HUES6 (cell line): ENCODE data around the gene SPEN.
"Not testable (repeated sequence)": the region's sequence is repeated elsewhere in the genome, so short reads cannot be mapped to it uniquely, and the experiment has no call there.

ENCODE experiments used
- H3K27ac ChIP-seq: 2 replicates; pipeline ENCODE4 v1.7.0; 2013; ENCODE audit warnings: low read depth, mild to moderate bottlenecking, low read length, inconsistent platforms
- H3K27me3 ChIP-seq: 2 replicates; pipeline ENCODE4 v1.6.1; 2013; ENCODE audit warnings: low read length; ENCODE audit not compliant: control insufficient read depth, insufficient read depth
- H3K36me3 ChIP-seq: 2 replicates; pipeline ENCODE4 v1.6.1; 2013; ENCODE audit warnings: low read length; ENCODE audit not compliant: control insufficient read depth, insufficient read depth
- H3K4me1 ChIP-seq: 2 replicates; pipeline ENCODE4 v1.6.1; 2013; ENCODE audit warnings: low read length; ENCODE audit not compliant: control insufficient read depth, insufficient read depth
- H3K4me3 ChIP-seq: 2 replicates; pipeline ENCODE4 v1.5.1; 2013; ENCODE audit warnings: low read depth, low read length
- H3K9ac ChIP-seq: one replicate; pipeline ENCODE4 v1.6.1; 2013; ENCODE audit warnings: mild to moderate bottlenecking, low read length
- H3K9me3 ChIP-seq: 2 replicates; pipeline ENCODE4 v1.6.1; 2013; ENCODE audit warnings: low read depth, low read length; ENCODE audit not compliant: control insufficient read depth, insufficient read depth

The SPEN gene

GRCh38 chr1:15966956-15967344 is 119.4 kb downstream of the SPEN start:
- peaks cover 25% of the 10 kb centered on the region for H3K36me3 ChIP-seq
- no peak overlapping the region for H3K4me3 ChIP-seq
- no peak overlapping the region for H3K27ac ChIP-seq
- H3K4me1 ChIP-seq, result peaks cover 6% of the 10 kb centered on the region; the same call in 1 of the 2 replicates
- peaks cover 15% of the 10 kb centered on the region for H3K9me3 ChIP-seq
- no peaks in the 10 kb centered on the region for H3K27me3 ChIP-seq
- no peak overlapping the region for H3K9ac ChIP-seq

GRCh38 chr1:15968172-15968571 is 120.7 kb downstream of the SPEN start:
- no peak overlapping the region for H3K9ac ChIP-seq
- H3K36me3 ChIP-seq, result peaks cover 32% of the 10 kb centered on the region
- H3K27me3 ChIP-seq, result no peaks in the 10 kb centered on the region
- no peak overlapping the region for H3K27ac ChIP-seq
- peaks cover 15% of the 10 kb centered on the region for H3K9me3 ChIP-seq
- H3K4me3 ChIP-seq, result no peak overlapping the region
- no peaks in the 10 kb centered on the region; the same call in 1 of the 2 replicates for H3K4me1 ChIP-seq

- Histone ChIP-seq H3K9ac (no peak overlapping the region), H3K9me3 (peaks cover 15% of the 10 kb centered on the region), H3K4me3 (no peak overlapping the region), H3K36me3 (peaks cover 32% of the 10 kb centered on the region), H3K27ac (no peak overlapping the region), H3K27me3 (no peaks in the 10 kb centered on the region), H3K4me1 (no peaks in the 10 kb centered on the region)
Measured at GRCh38 chr1:15969321-15969880, 121.9 kb downstream of the SPEN start.

GRCh38 chr1:15970911-15971310 is 123.4 kb downstream of the SPEN start:
- no peak overlapping the region for H3K9ac ChIP-seq
- peaks cover 32% of the 10 kb centered on the region for H3K36me3 ChIP-seq
- 0 out of 2 replicates have a peak, but pooled peaks cover 5% of the 10 kb centered on the region for H3K4me1 ChIP-seq
- H3K27me3 ChIP-seq, result no peaks in the 10 kb centered on the region
- no peak overlapping the region for H3K27ac ChIP-seq
- H3K9me3 ChIP-seq, result peaks cover 15% of the 10 kb centered on the region
- H3K4me3 ChIP-seq, result no peak overlapping the region

- Histone ChIP-seq H3K36me3 (peaks cover 32% of the 10 kb centered on the region), H3K4me3 (no peak overlapping the region), H3K27ac (no peak overlapping the region), H3K9me3 (peaks cover 15% of the 10 kb centered on the region), H3K27me3 (no peaks in the 10 kb centered on the region), H3K4me1 (0 out of 2 replicates have a peak, but pooled peaks cover 5% of the 10 kb centered on the region), H3K9ac (no peak overlapping the region)
Measured at GRCh38 chr1:15972409-15972808, 124.9 kb downstream of the SPEN start.

GRCh38 chr1:15973772-15974171 is 126.3 kb downstream of the SPEN start:
- Histone ChIP-seq H3K27ac (no peak overlapping the region), H3K9me3 (peaks cover 9% of the 10 kb centered on the region), H3K9ac (no peak overlapping the region), H3K27me3 (no peaks in the 10 kb centered on the region), H3K36me3 (peaks cover 24% of the 10 kb centered on the region), H3K4me1 (0 out of 2 replicates have a peak, but pooled peaks cover 5% of the 10 kb centered on the region), H3K4me3 (no peak overlapping the region)

GRCh38 chr1:15974855-15975254 is 127.3 kb downstream of the SPEN start:
- H3K9ac ChIP-seq, result peak overlapping the region; percentile 67
- H3K27ac ChIP-seq, result no peak overlapping the region
- peak overlapping the region; percentile 94 for H3K4me3 ChIP-seq
- H3K9me3 ChIP-seq, result peaks cover under 1% of the 10 kb centered on the region; the same call in 1 of the 2 replicates
- no peaks in the 10 kb centered on the region for H3K27me3 ChIP-seq
- peaks cover 16% of the 10 kb centered on the region for H3K36me3 ChIP-seq
- 0 out of 2 replicates have a peak, but pooled peaks cover 5% of the 10 kb centered on the region for H3K4me1 ChIP-seq

GRCh38 chr1:15975358-15975804 is 127.9 kb downstream of the SPEN start:
- Histone ChIP-seq H3K4me1 (0 out of 2 replicates have a peak, but pooled peaks cover 5% of the 10 kb centered on the region), H3K9me3 (no peaks in the 10 kb centered on the region; the same call in 1 of the 2 replicates), H3K9ac (peak overlapping the region; percentile 67), H3K27me3 (no peaks in the 10 kb centered on the region), H3K4me3 (peak overlapping the region; percentile 94), H3K36me3 (peaks cover 12% of the 10 kb centered on the region), H3K27ac (no peak overlapping the region)

- Histone ChIP-seq H3K9ac (peak within 1 kb of the TSS; percentile 67), H3K9me3 (no peaks in the 10 kb centered on the region; the same call in 1 of the 2 replicates), H3K27me3 (no peaks in the 10 kb centered on the region), H3K4me1 (0 out of 2 replicates have a peak, but pooled peaks cover 5% of the 10 kb centered on the region), H3K27ac (peak within 1 kb of the TSS; percentile 56; the same call in 1 of the 2 replicates), H3K4me3 (peak within 1 kb of the TSS; percentile 94), H3K36me3 (peaks cover 12% of the 10 kb centered on the region)
Measured at GRCh38 chr1:15975805-15976680, 128.5 kb downstream of the SPEN start, which contains the start of gene ZBTB17. Gene ZBTB17 (minus strand): TSS chr1:15976101. CDS start chr1:15948495, 27,606 bp downstream.

GRCh38 chr1:15977947-15978346 is 130.4 kb downstream of the SPEN start:
- H3K4me3 ChIP-seq, H3K27me3 ChIP-seq, H3K9ac ChIP-seq, H3K27ac ChIP-seq, H3K36me3 ChIP-seq, H3K4me1 ChIP-seq: not testable (repeated sequence)
- H3K9me3 ChIP-seq, result peaks cover 10% of the 10 kb centered on the region

- Histone ChIP-seq H3K9me3 (peaks cover 13% of the 10 kb centered on the region), H3K36me3 (no peaks in the 10 kb centered on the region), H3K27ac (no peak overlapping the region), H3K9ac (no peak overlapping the region), H3K4me3 (no peak overlapping the region), H3K27me3 (no peaks in the 10 kb centered on the region), H3K4me1 (no peaks in the 10 kb centered on the region)
Measured at GRCh38 chr1:15981679-15982078, 134.2 kb downstream of the SPEN start.
